Fibroblast of the aortic adventitia (primary cell): ENCODE data around the gene PRRT2. TPM values are rescaled to one million over a fixed set of nuclear protein-coding genes. Genes with fewer than 3 reads are reported as not detected.
A peak's percentile ranks its signal among the peaks of the same experiment; 100 is the strongest.

Experiments
- DNase-seq: peaks from one replicate; pipeline ENCODE4 v3.0.0-alpha.2; 2010; ENCODE audit warnings: low read depth
- H3K4me3 ChIP-seq: 2 replicates; pipeline ENCODE4 v1.5.1; 2011; ENCODE audit warnings: low read depth, mild to moderate bottlenecking, control low read depth, low read length, moderate library complexity
- CTCF ChIP-seq: IDR thresholded peaks from 2 replicates; pipeline ENCODE4 v1.5.1; 2011; ENCODE audit warnings: mild to moderate bottlenecking, low read length, control low read depth, inconsistent platforms; ENCODE audit not compliant: insufficient read depth
- total RNA-seq: library from RNA; depleted of rRNA; stranded (reverse); fragments of >200 nt; gene quantifications from 2 replicates; pipeline ENCODE4 v1.2.3, GENCODE V29; 2012; ENCODE audit warnings: low replicate concordance

Gene PRRT2
- total RNA-seq, 1 donor: 7.7 TPM

GRCh38 chr16:29809031-29809747 lies 2.8 kb upstream of the PRRT2 start:
- no peak for DNase-seq
- TF ChIP-seq CTCF: no peak
- H3K4me3 ChIP-seq: peak overlapping the region; percentile 75

GRCh38 chr16:29809850-29810698 lies 1.9 kb upstream of the PRRT2 start:
- TF ChIP-seq CTCF: no peak
- peak; percentile 15 for DNase-seq
- H3K4me3 ChIP-seq: peak overlapping the region; percentile 22

GRCh38 chr16:29810699-29811169 lies 1.3 kb upstream of the PRRT2 start:
- TF ChIP-seq CTCF: no peak
- H3K4me3 ChIP-seq: peak overlapping the region; percentile 25
- no peak for DNase-seq

- peak overlapping the region; percentile 73 for H3K4me3 ChIP-seq
- TF ChIP-seq CTCF: no peak
- DNase-seq: peak; percentile 98
Observed at GRCh38 chr16:29811170-29811895, 660 bp upstream of the PRRT2 start.

- no peak for TF ChIP-seq CTCF
- no peak for DNase-seq
Observed at GRCh38 chr16:29812754-29813643, 1.0 kb downstream of the PRRT2 start.

More at GRCh38 chr16:29812754-29813643, 1.0 kb downstream of the PRRT2 start:
- H3K4me3 ChIP-seq: peak overlapping the region; percentile 73
